Measurements from ENCODE around the gene HIVEP2. TPM values are rescaled to one million over a fixed set of nuclear protein-coding genes. Genes with fewer than 3 reads are reported as not detected.

HIVEP2 gene
- total RNA-seq, 2 donors from 2014 or later: 13.3 to 25.4 TPM

DNA sequence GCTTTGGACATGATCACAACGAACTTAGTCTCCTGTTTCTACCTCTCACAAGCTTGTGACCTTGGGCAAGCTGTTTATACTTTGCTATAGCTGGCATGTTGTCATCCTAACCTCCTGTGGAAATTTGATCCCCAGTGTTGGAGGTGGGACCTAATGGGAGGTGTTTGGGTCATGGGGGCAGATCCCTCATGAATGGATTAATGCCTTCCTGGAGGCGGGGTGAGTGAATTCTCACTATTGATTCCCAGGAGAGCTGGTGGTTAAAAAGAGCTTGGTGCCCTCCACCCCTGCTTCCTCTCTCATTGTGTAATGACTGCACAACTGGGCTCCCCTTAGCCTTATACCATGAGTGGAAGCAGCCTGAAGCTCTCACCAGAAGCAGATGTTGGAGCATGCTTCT lies 228.9 kb downstream of the HIVEP2 start:
- intact Hi-C loops (cut with DNase I): no loop called here
- no peak for DNase-seq
- no peak for ATAC-seq

DNA sequence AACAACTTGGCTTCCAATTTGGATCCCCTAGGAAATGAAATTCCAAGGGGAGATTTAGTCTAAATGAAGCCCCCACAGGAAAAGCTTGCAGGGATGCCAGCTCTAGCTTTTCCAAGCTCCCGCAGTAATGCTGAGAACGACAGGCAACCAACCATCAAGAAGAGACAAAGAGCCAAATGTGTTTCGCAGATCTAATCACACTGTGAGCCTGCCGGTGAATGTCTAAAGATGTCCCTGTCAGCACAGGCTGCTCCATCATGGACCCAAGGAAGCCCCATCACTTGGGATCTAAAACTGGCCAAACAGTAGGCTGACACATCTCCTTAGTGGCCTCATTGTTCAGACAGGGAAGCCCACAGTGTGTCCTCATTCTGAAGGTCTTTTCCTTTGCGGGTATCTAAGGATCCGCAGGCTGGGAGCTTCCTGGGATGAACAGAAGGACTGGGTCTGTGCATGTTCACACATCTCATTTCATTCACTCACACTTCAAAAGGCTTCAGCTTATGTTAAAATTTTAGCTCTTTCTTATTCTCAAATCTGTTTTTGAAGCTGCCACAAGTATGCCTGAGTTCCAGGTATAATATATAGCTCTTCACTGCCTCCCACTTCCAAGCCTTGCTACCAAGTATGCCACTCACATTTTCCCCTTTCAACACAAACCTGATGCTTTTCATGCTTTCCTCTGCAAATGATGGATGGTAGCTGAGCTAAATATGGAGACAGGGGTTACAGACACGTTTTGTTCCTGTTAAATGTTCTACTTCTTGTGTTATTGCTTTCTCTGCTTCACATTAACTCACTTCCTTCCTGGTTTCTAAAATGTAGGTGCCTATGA lies 229.8 kb downstream of the HIVEP2 start:
- ATAC-seq (no peak), DNase-seq (no peak)
- intact Hi-C loops (cut with DNase I): no loop called here

DNA sequence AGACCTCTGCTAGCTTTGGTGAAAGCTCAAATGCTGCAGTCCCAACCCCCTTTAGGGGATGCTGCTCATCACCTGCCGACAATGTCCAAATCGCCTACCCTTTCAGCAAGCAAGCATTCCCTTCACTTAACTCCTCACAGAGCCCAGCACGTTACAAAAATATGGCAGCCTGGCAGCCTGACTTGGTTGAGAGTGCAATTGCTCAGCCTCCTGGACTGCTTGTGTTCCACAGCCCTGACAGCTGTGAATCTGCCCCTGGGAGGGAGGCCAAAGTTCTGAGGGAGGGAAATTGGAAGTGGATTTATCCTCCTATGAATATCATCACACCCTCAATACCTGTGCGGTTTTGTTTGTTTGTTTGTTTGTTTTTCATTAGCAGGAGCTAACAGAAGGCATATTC lies 231.0 kb downstream of the HIVEP2 start:
- intact Hi-C loops (cut with DNase I): no loop called here
- ATAC-seq: no peak
- no peak for DNase-seq

- no peak for ATAC-seq
- intact Hi-C loops (cut with DNase I): no loop called here
- DNase-seq: no peak
These were observed 232.7 kb downstream of the HIVEP2 start for GRCh38 chr6:142712231-142712630.

GRCh38 chr6:142708651-142709050 lies 236.3 kb downstream of the HIVEP2 start:
- ATAC-seq: no peak
- intact Hi-C loops (cut with DNase I): no loop called here

GRCh38 chr6:142707255-142707654 lies 237.7 kb downstream of the HIVEP2 start:
- intact Hi-C loops (cut with DNase I): no loop called here
- ATAC-seq (no peak), DNase-seq (no peak)

More at GRCh38 chr6:142708651-142709050, 236.3 kb downstream of the HIVEP2 start:
- no peak for DNase-seq

DNA sequence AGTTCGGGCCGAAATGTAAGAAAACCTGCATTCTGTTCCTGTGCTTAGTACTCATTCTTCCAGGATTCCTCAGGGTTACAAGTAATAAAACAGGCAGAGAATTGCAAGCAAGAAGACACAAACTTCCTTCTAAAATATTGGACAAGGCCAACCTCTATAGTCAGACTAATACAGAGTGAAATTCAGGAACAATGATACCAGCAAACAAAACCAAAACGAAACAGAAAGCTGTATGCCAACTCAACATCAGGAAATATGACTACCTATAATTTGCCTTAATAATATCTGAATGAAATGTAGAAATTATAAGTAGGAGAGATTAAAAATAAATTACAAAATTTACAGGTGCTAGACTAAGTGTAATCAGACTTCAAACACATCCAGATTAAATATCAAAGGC lies 238.8 kb downstream of the HIVEP2 start:
- ATAC-seq: no peak
- intact Hi-C loops (cut with DNase I): no loop called here
- DNase-seq: no peak

DNA sequence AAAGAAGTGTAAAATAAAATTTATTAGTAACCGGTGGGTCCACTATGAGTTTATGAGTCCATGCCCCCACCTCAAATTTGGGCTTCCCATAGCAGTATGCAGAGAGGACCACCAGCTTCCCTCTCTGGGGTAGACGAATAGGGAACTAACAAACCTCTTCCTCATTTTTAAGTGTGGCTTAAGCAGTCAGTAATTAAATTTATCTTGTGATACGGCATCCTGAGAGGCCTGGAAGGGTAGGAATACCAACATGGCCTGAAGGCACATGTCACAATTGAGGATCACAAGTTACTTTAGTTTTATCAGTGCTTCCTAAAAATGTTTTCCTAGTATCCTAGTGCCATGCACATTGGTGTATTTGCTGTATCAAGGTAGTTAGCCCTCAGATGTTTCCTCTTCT lies 239.9 kb downstream of the HIVEP2 start:
- no peak for DNase-seq
- no peak for ATAC-seq
- intact Hi-C loops (cut with DNase I): no loop called here

- peak; percentile 40 for DNase-seq
- ATAC-seq: peak; percentile 59 to 82
- intact Hi-C loops (cut with DNase I): no loop called here
These were observed 242.2 kb downstream of the HIVEP2 start for GRCh38 chr6:142702501-142703460.

Other genes starting within 250 kb of the HIVEP2 start
- gene AIG1, start 115.7 kb upstream of the HIVEP2 start, total RNA-seq: 10 to 100 TPM; 44.8 to 49.7 TPM

All from left cardiac atrium (tissue), 4 donors.